ENCODE results near the gene TEX101.

DNA sequence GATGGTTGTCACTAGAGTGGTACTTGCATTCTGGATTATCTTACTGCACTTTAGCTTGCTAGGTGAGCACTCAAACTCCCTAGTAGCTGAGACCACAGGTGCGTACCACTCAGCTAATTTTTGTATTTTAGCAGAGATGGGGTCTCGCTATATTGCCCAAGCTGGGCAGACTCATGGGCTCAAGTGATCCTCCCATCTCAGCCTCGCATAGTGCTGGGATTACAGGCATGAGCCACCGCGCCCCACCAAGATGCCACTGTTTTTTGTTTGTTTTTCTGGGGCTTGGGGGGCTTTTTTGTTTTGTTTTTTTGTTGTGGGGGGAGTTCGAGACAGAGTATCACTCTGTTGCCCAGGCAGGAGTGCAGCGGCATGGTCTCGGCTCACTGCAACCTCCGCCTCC lies 33.0 kb downstream of the TEX101 start:
- no peak for TF ChIP-seq CTCF (conservative IDR thresholded peaks at IDR 0.05; ENCODE audit: low read depth, low read length)
- no peak for TF ChIP-seq EZH2 (IDR thresholded peaks at IDR 0.05; ENCODE audit: low read length, unreplicated experiment)

All from PC-3 (cell line).